WTC11 (cell line): ENCODE results near the gene CCDC43. TPM values are rescaled to one million over a fixed set of nuclear protein-coding genes. Genes with fewer than 3 reads are reported as not detected.
"Not testable (repeated sequence)": the region's sequence is repeated elsewhere in the genome, so short reads cannot be mapped to it uniquely, and the experiment has no call there.

Experiments
- ATAC-seq: fragments of 200-7000 bp; cut with Tn5 transposase; 2 replicates; pipeline ENCODE4 v1.10.0; 2021; ENCODE audit warnings: mild to moderate bottlenecking, moderate library complexity
- CTCF ChIA-PET: fragments of 300-600 bp; sonication (Branson Sonifier 250); formaldehyde crosslinking; loops from one replicate; lab custom pipeline; 2021; ENCODE audit warnings: antibody characterized with exemption; lab: Charles Lee
- POLR2A ChIA-PET: fragments of 350-600 bp; sonication (Branson Sonifier 250); formaldehyde crosslinking; loops from one replicate; lab custom pipeline; 2021; ENCODE audit warnings: antibody characterized with exemption; lab: Charles Lee
- DNase-seq: peaks from one replicate; pipeline ENCODE4 v3.0.0; 2021; ENCODE audit warnings: low spot score
- H3K27ac Mint-ChIP-seq: 2 replicates; pipeline ENCODE4 v1.8.0; 2021; ENCODE audit warnings: mixed read lengths
- H3K27me3 Mint-ChIP-seq: 2 replicates; pipeline ENCODE4 v1.8.0; 2021; ENCODE audit warnings: low read depth, mild to moderate bottlenecking, moderate library complexity, mixed read lengths
- H3K36me3 Mint-ChIP-seq: 2 replicates; pipeline ENCODE4 v1.8.0; 2021; ENCODE audit warnings: mixed read lengths
- H3K4me1 Mint-ChIP-seq: 2 replicates; pipeline ENCODE4 v1.8.0; 2022; ENCODE audit warnings: mixed read lengths
- H3K4me3 Mint-ChIP-seq: 2 replicates; pipeline ENCODE4 v1.8.0; 2021; ENCODE audit warnings: mild to moderate bottlenecking, moderate library complexity, mixed read lengths
- H3K9me3 Mint-ChIP-seq: 2 replicates; pipeline ENCODE4 v1.8.0; 2021; ENCODE audit warnings: mixed read lengths
- AFF4 ChIP-seq: sonication (generic); formaldehyde crosslinking; IDR thresholded peaks from 2 replicates; pipeline ENCODE4 v1.8.1; 2023; ENCODE audit warnings: mild to moderate bottlenecking, missing genetic modification reagents, borderline replicate concordance
- ATF1 ChIP-seq: sonication (generic); formaldehyde crosslinking; IDR thresholded peaks from 2 replicates; pipeline ENCODE4 v1.8.1; 2023; ENCODE audit warnings: mild to moderate bottlenecking, moderate library complexity, missing genetic modification reagents
- ATF6 ChIP-seq: sonication (generic); formaldehyde crosslinking; IDR thresholded peaks from 2 replicates; pipeline ENCODE4 v1.8.1; 2023; ENCODE audit warnings: mild to moderate bottlenecking, missing genetic modification reagents
- CBFB ChIP-seq: sonication (generic); formaldehyde crosslinking; IDR thresholded peaks from 2 replicates; pipeline ENCODE4 v1.8.1; 2022; ENCODE audit warnings: mild to moderate bottlenecking, low read depth, missing genetic modification reagents
- CDX4 ChIP-seq: fragments of 250-450 bp; sonication (Bioruptor Pico); IDR thresholded peaks from 2 replicates; pipeline ENCODE4 v1.9.0; 2021; ENCODE audit warnings: moderate library complexity, mild to moderate bottlenecking, inconsistent platforms, borderline replicate concordance
- CTCF ChIP-seq: fragments of 200-600 bp; IDR thresholded peaks from 2 replicates; pipeline ENCODE4 v1.8.0; 2022; ENCODE audit warnings: antibody characterized with exemption
- ESRRA ChIP-seq: sonication (generic); formaldehyde crosslinking; IDR thresholded peaks from 2 replicates; pipeline ENCODE4 v1.8.1; 2022; ENCODE audit warnings: mild to moderate bottlenecking, missing genetic modification reagents, borderline replicate concordance
- FOXK1 ChIP-seq: sonication (generic); formaldehyde crosslinking; IDR thresholded peaks from 2 replicates; pipeline ENCODE4 v1.8.0; 2022; ENCODE audit warnings: mild to moderate bottlenecking, moderate library complexity, missing genetic modification reagents
- GRHL2 ChIP-seq: fragments of 250-450 bp; sonication (Bioruptor Pico); IDR thresholded peaks from 2 replicates; pipeline ENCODE4 v1.8.0; 2022; ENCODE audit warnings: mild to moderate bottlenecking, moderate library complexity; ENCODE audit not compliant: insufficient replicate concordance, severe bottlenecking
- HMGXB4 ChIP-seq: sonication (generic); formaldehyde crosslinking; IDR thresholded peaks from 2 replicates; pipeline ENCODE4 v1.8.1; 2023; ENCODE audit warnings: mild to moderate bottlenecking, moderate library complexity, missing genetic modification reagents
- MYBL2 ChIP-seq: sonication (generic); formaldehyde crosslinking; IDR thresholded peaks from 2 replicates; pipeline ENCODE4 v1.8.1; 2023; ENCODE audit warnings: mild to moderate bottlenecking, moderate library complexity, missing genetic modification reagents
- NFATC4 ChIP-seq: fragments of 250-450 bp; sonication (Bioruptor Pico); IDR thresholded peaks from 2 replicates; pipeline ENCODE4 v1.9.0; 2021; ENCODE audit warnings: mild to moderate bottlenecking
- NR3C1 ChIP-seq: sonication (generic); formaldehyde crosslinking; conservative IDR thresholded peaks from 2 replicates; pipeline ENCODE4 v1.8.1; 2023; ENCODE audit warnings: low read depth, mild to moderate bottlenecking, missing genetic modification reagents
- TCF7 ChIP-seq: sonication (generic); formaldehyde crosslinking; IDR thresholded peaks from 2 replicates; pipeline ENCODE4 v1.8.0; 2022; ENCODE audit warnings: mild to moderate bottlenecking, low read depth, missing genetic modification reagents, moderate library complexity
- TP53 ChIP-seq: sonication (generic); formaldehyde crosslinking; IDR thresholded peaks from 2 replicates; pipeline ENCODE4 v1.8.1; 2023; ENCODE audit warnings: mild to moderate bottlenecking, missing genetic modification reagents
- total RNA-seq: library from RNA; stranded (reverse); gene quantifications from 3 replicates; pipeline ENCODE4 v1.2.3, GENCODE V29; 2021

CCDC43 gene
- total RNA-seq, 1 experiment from 2014 or later, result 37.9 TPM

GRCh38 chr17:44734272-44734671, 44.7 kb upstream of the CCDC43 start:
- DNase-seq (no peak), ATAC-seq (no peak)
- POLR2A ChIA-PET, result no interaction called here
- CTCF ChIA-PET, result interaction anchor here (0.8 to 1.1 kb wide), 2 partner anchors 44 to 158 kb away, joined by 4 read pairs; no protein-coding TSS in a partner anchor
- H3K4me3 Mint-ChIP-seq, result no peak overlapping the region
- no peaks in the 10 kb centered on the region for H3K27me3 Mint-ChIP-seq
- H3K4me1 Mint-ChIP-seq, result peaks cover 11% of the 10 kb centered on the region
- no peaks in the 10 kb centered on the region for H3K9me3 Mint-ChIP-seq
- H3K36me3 Mint-ChIP-seq, result peaks cover 55% of the 10 kb centered on the region
- no peak overlapping the region for H3K27ac Mint-ChIP-seq
- TF ChIP-seq ESRRA (no peak), TCF7 (CRISPR knock-in tag) (no peak), CTCF (no peak), AFF4 (CRISPR knock-in tag) (no peak), CBFB (CRISPR knock-in tag) (no peak), MYBL2 (no peak)

- Mint-ChIP-seq H3K9me3 (no peaks in the 10 kb centered on the region), H3K36me3 (peaks cover 52% of the 10 kb centered on the region), H3K27me3 (no peaks in the 10 kb centered on the region), H3K27ac (peak overlapping the region; percentile 27; the same call in 1 of the 2 replicates), H3K4me1 (peaks cover 11% of the 10 kb centered on the region), H3K4me3 (no peak overlapping the region)
- ChIA-PET POLR2A (no interaction called here), CTCF (interaction anchor here (0.9 to 1.1 kb wide), 2 partner anchors 42 to 158 kb away, joined by 3 to 4 read pairs; no protein-coding TSS in a partner anchor)
- ATAC-seq (peak; percentile 95), DNase-seq (peak; percentile 72)
- 0 out of 2 replicates have a peak, but pooled peaks have one; percentile 15 for TF ChIP-seq CTCF
- no peak for TF ChIP-seq ATF1 (CRISPR knock-in tag)
- no peak for TF ChIP-seq NFATC4 (CRISPR knock-in tag)
- no peak for TF ChIP-seq CDX4
- no peak for TF ChIP-seq GRHL2 (CRISPR knock-in tag)
- no peak for TF ChIP-seq ATF6 (CRISPR knock-in tag)
- no peak for TF ChIP-seq TP53 (CRISPR knock-in tag)
- TF ChIP-seq NR3C1 (CRISPR knock-in tag), result no peak
- TF ChIP-seq HMGXB4 (CRISPR knock-in tag), result 0 out of 2 replicates have a peak, but pooled peaks have one; percentile 32
- no peak for TF ChIP-seq FOXK1 (CRISPR knock-in tag)
Observed at GRCh38 chr17:44733753-44734152, 44.2 kb upstream of the CCDC43 start.

- H3K9me3 Mint-ChIP-seq, H3K4me3 Mint-ChIP-seq, H3K27me3 Mint-ChIP-seq, H3K27ac Mint-ChIP-seq, CTCF ChIA-PET, ATAC-seq, H3K4me1 Mint-ChIP-seq, DNase-seq: not testable (repeated sequence)
- POLR2A ChIA-PET, result interaction anchor here (0.7 kb wide), 1 partner anchor 12 kb away, joined by 11 read pairs; no protein-coding TSS in a partner anchor
- peaks cover 34% of the 10 kb centered on the region for H3K36me3 Mint-ChIP-seq
Observed at GRCh38 chr17:44726121-44726520, 36.5 kb upstream of the CCDC43 start.
